HG03097 (cell line): ENCODE measurements around the gene CFHR2.

Source experiments
- ATAC-seq: cut with Tn5 transposase; IDR thresholded peaks from one replicate; pipeline ENCODE4 v1.9.1; 2021; ENCODE audit not compliant: unreplicated experiment, low FRiP score

Gene CFHR2

GRCh38 chr1:196997423-196997822, 53.9 kb downstream of the CFHR2 start:
- ATAC-seq = no peak

- ATAC-seq = no peak
Observed at GRCh38 chr1:197001828-197002227, 58.3 kb downstream of the CFHR2 start.

GRCh38 chr1:197003132-197003531, 59.6 kb downstream of the CFHR2 start:
- no peak for ATAC-seq

- no peak for ATAC-seq
Observed at GRCh38 chr1:197008861-197009260, 65.3 kb downstream of the CFHR2 start.
